K562 (cell line): ENCODE data around the gene NUDT22. TPM values are rescaled to one million over a fixed set of nuclear protein-coding genes. Genes with fewer than 3 reads are reported as not detected.
A peak's percentile ranks its signal among the peaks of the same experiment; 100 is the strongest.

Source experiments
- BRF2 ChIP-seq: IDR thresholded peaks from 3 replicates; pipeline ENCODE4 v1.6.1; 2011; ENCODE audit warnings: borderline replicate concordance, mild to moderate bottlenecking; ENCODE audit not compliant: insufficient read length, insufficient read depth
- CLOCK ChIP-seq: fragments of 250-450 bp; sonication (Bioruptor Pico); IDR thresholded peaks from 2 replicates; pipeline ENCODE4 v1.4.0; 2020; ENCODE audit warnings: mild to moderate bottlenecking, moderate library complexity, borderline replicate concordance
- CUX1 ChIP-seq: fragments of 200-800 bp; sonication (Bioruptor generic); IDR thresholded peaks from 2 replicates; pipeline ENCODE4 v1.6.1; 2016; ENCODE audit warnings: missing genetic modification characterization, missing compliant biosample characterization
- PURB ChIP-seq: sonication (generic); formaldehyde crosslinking; IDR thresholded peaks from 2 replicates; pipeline ENCODE4 v1.9.0; 2021; ENCODE audit warnings: low read depth, mild to moderate bottlenecking, missing genetic modification reagents
- TEAD4 ChIP-seq, 2 experiments: sonication (generic) in 1 of 2; formaldehyde crosslinking in 1 of 2; IDR thresholded peaks; 2 replicates each; pipeline versions ENCODE4 v1.6.1 to v1.8.0; 2012 to 2022; ENCODE audit warnings: borderline replicate concordance in 1 of 2, inconsistent platforms in 1 of 2, low read length in 1 of 2, mild to moderate bottlenecking in 1 of 2, missing genetic modification reagents in 1 of 2
- ZNF407 ChIP-seq: fragments of 450-650 bp; IDR thresholded peaks from 2 replicates; pipeline ENCODE4 v1.6.1; 2016; ENCODE audit warnings: low read depth
- polyA plus RNA-seq, 8 experiments: library from polyadenylated mRNA; depleted of rRNA in 4 of 8; stranded (reverse) in 5 of 8; unstranded in 3 of 8; fragments of >200 nt; fragmentation: Nextera tagmentation in 2 of 8; fragmentation: Illumina TruSeq in 1 of 8; extraction: Ambion mirVana in 2 of 8; extraction: Trizol in 1 of 8; gene quantifications; 2 replicates each; pipeline versions ENCODE4 v1.2.1 to v1.2.3, GENCODE V29; 2011 to 2014; ENCODE audit warnings: inconsistent platforms in 1 of 8, missing spikeins in 1 of 8
- total RNA-seq, 7 experiments: library from RNA; depleted of rRNA in 6 of 7; stranded (reverse); fragments of >200 nt in 6 of 7; fragmentation: Illumina TruSeq in 2 of 7; extraction: Trizol in 2 of 7; gene quantifications; 2 replicates each; pipeline versions ENCODE4 v1.2.1 to v1.2.3, GENCODE V29; 2011 to 2021; ENCODE audit warnings: low replicate concordance in 1 of 7

NUDT22 gene
- total and polyA plus RNA-seq, 9 of the 15 experiments (the other 6 are each of a cell fraction or from before 2014, with no cell fraction given): 6.3 to 92.6 (median 37.4) TPM

GRCh38 chr11:64241491-64242374 lies 15.7 kb downstream of the NUDT22 start (continued):
- TF ChIP-seq ZNF407: no peak
- TF ChIP-seq CUX1 (CRISPR knock-in tag): no peak
- TF ChIP-seq CLOCK (CRISPR knock-in tag): no peak
- TF ChIP-seq BRF2: no peak
- no peak for TF ChIP-seq PURB
- TF ChIP-seq TEAD4 (IDR thresholded peaks at IDR 0.05; ENCODE audit: low read length): peak; percentile 10; the same call in 1 of the 2 replicates
- TF ChIP-seq TEAD4 (CRISPR knock-in tag; IDR thresholded peaks at IDR 0.05; ENCODE audit: borderline replicate concordance): no peak
